Stomach (tissue), 9 donors: ENCODE measurements around the gene CRYBG1. TPM values are rescaled to one million over a fixed set of nuclear protein-coding genes. Genes with fewer than 3 reads are reported as not detected.
A peak's percentile ranks its signal among the peaks of the same experiment; 100 is the strongest.

ENCODE experiments used
- DNase-seq, 2 donors: peaks; one replicate each; pipeline versions ENCODE4 v3.0.0 to v3.0.0-alpha.2; 2013 to 2019
- H3K27ac ChIP-seq, 5 donors: fragments of 200-600 bp in 4 of 5; sonication (generic) in 4 of 5; one replicate each; pipeline ENCODE4 v1.5.1; 2013 to 2019; ENCODE audit warnings: mild to moderate bottlenecking in 1 of 5, moderate library complexity in 1 of 5
- H3K27me3 ChIP-seq, 3 donors: fragments of 200-600 bp; sonication (generic); one replicate each; pipeline ENCODE4 v1.5.1; 2017 to 2019; ENCODE audit warnings: mixed run types in 1 of 3
- H3K36me3 ChIP-seq, 4 donors: fragments of 200-600 bp; sonication (generic); 1 replicate in 3 of 4; 2 replicates in 1 of 4; pipeline ENCODE4 v1.5.1; 2016 to 2019
- H3K4me1 ChIP-seq, 4 donors: fragments of 200-600 bp; sonication (generic); one replicate each; pipeline ENCODE4 v1.5.1; 2016 to 2019
- H3K4me3 ChIP-seq, 4 donors: fragments of 200-600 bp; sonication (generic) in 3 of 4; one replicate each; pipeline ENCODE4 v1.5.1; 2016 to 2019; ENCODE audit warnings: mild to moderate bottlenecking in 1 of 4
- H3K9me3 ChIP-seq, 4 donors: fragments of 200-600 bp; sonication (generic); one replicate each; pipeline ENCODE4 v1.5.1; 2016 to 2019
- EP300 ChIP-seq: sonication (generic); formaldehyde crosslinking; IDR thresholded peaks from one replicate; pipeline ENCODE4 v1.6.1; 2017; ENCODE audit warnings: antibody characterized with exemption
- POLR2A ChIP-seq, 4 donors: fragments of 450-650 bp; IDR thresholded peaks; one replicate each; pipeline ENCODE4 v1.6.1; 2016; ENCODE audit warnings: antibody characterized with exemption in 4 of 4, control low read depth in 2 of 4, mild to moderate bottlenecking in 1 of 4, moderate library complexity in 1 of 4
- POLR2AphosphoS5 ChIP-seq, 3 donors: sonication (generic); formaldehyde crosslinking; IDR thresholded peaks; one replicate each; pipeline ENCODE4 v1.6.1; 2016; ENCODE audit warnings: antibody characterized with exemption in 3 of 3
- WGBS, 5 donors: extraction: QIAGEN DNeasy Blood & Tissue Kit in 3 of 5; methylation state at CpG; one replicate each; pipeline versions ENCODE4 v1.1.5 to v1.1.7; 2013 to 2018; 5-methylcytosine and 5-hydroxymethylcytosine counted together
- intact Hi-C: fragments of 100-400 bp; cut with DNase I; formaldehyde crosslinking; loops from one replicate; pipeline ENCODE4 v1.15.1; 2023; ENCODE audit warnings: low total_unique reads
- polyA plus RNA-seq, 3 donors: library from polyadenylated mRNA; stranded (reverse); fragments of 200-250 nt; gene quantifications; one replicate each; pipeline ENCODE4 v1.2.3, GENCODE V29; 2013
- total RNA-seq, 5 donors: library from RNA; depleted of rRNA; stranded (reverse); fragments of >200 nt; gene quantifications; one replicate each; pipeline versions ENCODE4 v1.1.0 to v1.2.3, GENCODE V29; 2014 to 2016
- TF ChIP-seq, protein P1 (sequence below), 7 experiments: fragments of 450-650 bp in 4 of 7; fragments of 200-600 bp in 3 of 7; sonication (generic) in 3 of 7; IDR thresholded peaks; one replicate each; pipeline ENCODE4 v1.5.1; 2016 to 2019; ENCODE audit warnings: antibody characterized with exemption in 7 of 7, control low read depth in 2 of 7, mild to moderate bottlenecking in 1 of 7
- donor health status: healthy with polysubstance abuse.
- donor health status: Bipolar disorder and iron deficiency.
- donor health status: healthy.

Gene CRYBG1
- total and polyA plus RNA-seq, 8 donors, result 0.45 to 47.2 (median 9.9) TPM

DNA sequence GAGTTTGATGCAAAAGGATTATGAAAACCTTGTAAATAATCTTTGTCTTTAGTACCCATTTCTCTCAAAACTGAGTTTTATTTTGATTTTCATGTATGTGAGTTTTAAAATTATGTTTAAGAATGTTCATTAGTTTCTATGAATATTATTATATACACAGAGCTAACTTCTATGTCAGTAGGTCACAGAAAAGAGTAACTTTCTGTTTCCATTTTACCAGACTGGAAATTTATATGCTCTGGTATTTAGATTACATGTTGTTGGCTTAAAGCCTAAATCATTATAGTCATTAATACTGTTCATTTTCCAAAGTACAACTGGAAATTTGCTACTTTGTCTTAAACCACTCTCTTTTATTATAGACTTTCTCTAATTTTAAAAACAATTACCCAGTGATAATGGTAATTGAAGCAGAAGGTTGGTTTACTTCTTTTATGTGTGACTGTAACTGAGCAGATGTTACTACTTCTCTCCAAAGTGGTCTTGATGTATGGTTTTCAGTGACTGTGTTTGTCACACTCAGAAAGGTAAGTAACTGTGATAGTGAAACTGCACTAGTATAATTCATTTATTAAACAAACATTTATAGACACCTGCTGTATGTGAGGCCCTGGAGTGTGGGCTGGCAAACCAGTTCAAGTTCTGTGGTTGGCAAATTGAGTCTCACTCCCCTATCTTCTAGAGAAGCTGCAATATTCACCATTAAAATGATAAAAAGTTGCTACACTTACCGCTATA is 13.2 kb downstream of the CRYBG1 start:
- intact Hi-C loops, result no loop called here
- Histone ChIP-seq H3K4me3 (no peak overlapping the region), H3K9me3 (no peaks in the 10 kb centered on the region), H3K4me1 (no peaks in the 10 kb centered on the region), H3K27me3 (no peaks in the 10 kb centered on the region), H3K36me3 (no peaks in the 10 kb centered on the region), H3K27ac (no peak overlapping the region)
- TF ChIP-seq EP300 (no peak), POLR2A (IDR thresholded peaks at IDR 0.05) (no peak), POLR2AphosphoS5 (IDR thresholded peaks at IDR 0.05) (no peak)
- TF ChIP-seq, protein P1, sequence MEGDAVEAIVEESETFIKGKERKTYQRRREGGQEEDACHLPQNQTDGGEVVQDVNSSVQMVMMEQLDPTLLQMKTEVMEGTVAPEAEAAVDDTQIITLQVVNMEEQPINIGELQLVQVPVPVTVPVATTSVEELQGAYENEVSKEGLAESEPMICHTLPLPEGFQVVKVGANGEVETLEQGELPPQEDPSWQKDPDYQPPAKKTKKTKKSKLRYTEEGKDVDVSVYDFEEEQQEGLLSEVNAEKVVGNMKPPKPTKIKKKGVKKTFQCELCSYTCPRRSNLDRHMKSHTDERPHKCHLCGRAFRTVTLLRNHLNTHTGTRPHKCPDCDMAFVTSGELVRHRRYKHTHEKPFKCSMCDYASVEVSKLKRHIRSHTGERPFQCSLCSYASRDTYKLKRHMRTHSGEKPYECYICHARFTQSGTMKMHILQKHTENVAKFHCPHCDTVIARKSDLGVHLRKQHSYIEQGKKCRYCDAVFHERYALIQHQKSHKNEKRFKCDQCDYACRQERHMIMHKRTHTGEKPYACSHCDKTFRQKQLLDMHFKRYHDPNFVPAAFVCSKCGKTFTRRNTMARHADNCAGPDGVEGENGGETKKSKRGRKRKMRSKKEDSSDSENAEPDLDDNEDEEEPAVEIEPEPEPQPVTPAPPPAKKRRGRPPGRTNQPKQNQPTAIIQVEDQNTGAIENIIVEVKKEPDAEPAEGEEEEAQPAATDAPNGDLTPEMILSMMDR (IDR thresholded peaks at IDR 0.05), result no peak
- 83 to 98% (median 95%) methylated on average over 1 of the region's 1 CpG for WGBS, 5 donors
- DNase-seq, result no peak

- intact Hi-C loops, result no loop called here
- DNase-seq, result peak in 1 of 2 donors; percentile 20
- H3K9me3 ChIP-seq, result no peaks in the 10 kb centered on the region
- no peaks in the 10 kb centered on the region for H3K4me1 ChIP-seq
- TF ChIP-seq, protein P1 (IDR thresholded peaks at IDR 0.05), result no peak
- TF ChIP-seq POLR2A (IDR thresholded peaks at IDR 0.05), result no peak
- TF ChIP-seq POLR2AphosphoS5 (IDR thresholded peaks at IDR 0.05), result no peak
- TF ChIP-seq EP300, result no peak
- H3K27me3 ChIP-seq, result no peaks in the 10 kb centered on the region
- no peak overlapping the region for H3K4me3 ChIP-seq
- WGBS, 5 donors, result 18 to 34% (median 25%) methylated on average over 5 of the region's 5 CpGs
- no peak overlapping the region for H3K27ac ChIP-seq
- H3K36me3 ChIP-seq, result no peaks in the 10 kb centered on the region
Observed at GRCh38 chr6:106377061-106377540, 16.6 kb downstream of the CRYBG1 start.

GRCh38 chr6:106379951-106380350 is 19.4 kb downstream of the CRYBG1 start:
- TF ChIP-seq POLR2AphosphoS5 (IDR thresholded peaks at IDR 0.05), result no peak
- TF ChIP-seq EP300, result no peak
- no peak for TF ChIP-seq POLR2A (IDR thresholded peaks at IDR 0.05)
- TF ChIP-seq, protein P1 (IDR thresholded peaks at IDR 0.05), result no peak
- no peak overlapping the region for H3K4me3 ChIP-seq
- WGBS, 5 donors, result 43 to 93% (median 92%) methylated on average over 1 of the region's 1 CpG
- H3K9me3 ChIP-seq, result no peaks in the 10 kb centered on the region
- H3K4me1 ChIP-seq, result no peaks in the 10 kb centered on the region
- intact Hi-C loops, result no loop called here
- DNase-seq, result no peak
- no peaks in the 10 kb centered on the region for H3K36me3 ChIP-seq
- H3K27me3 ChIP-seq, result no peaks in the 10 kb centered on the region
- no peak overlapping the region for H3K27ac ChIP-seq

- no peak for DNase-seq
- Histone ChIP-seq H3K9me3 (no peaks in the 10 kb centered on the region), H3K4me1 (no peaks in the 10 kb centered on the region), H3K36me3 (no peaks in the 10 kb centered on the region), H3K27ac (no peak overlapping the region), H3K4me3 (no peak overlapping the region), H3K27me3 (no peaks in the 10 kb centered on the region)
- TF ChIP-seq EP300, result no peak
- TF ChIP-seq, protein P1 (IDR thresholded peaks at IDR 0.05), result no peak
- no peak for TF ChIP-seq POLR2A (IDR thresholded peaks at IDR 0.05)
- no peak for TF ChIP-seq POLR2AphosphoS5 (IDR thresholded peaks at IDR 0.05)
- WGBS, 5 donors, result 28 to 78% (median 72%) methylated on average over 1 of the region's 1 CpG
- intact Hi-C loops, result no loop called here
Observed at GRCh38 chr6:106380407-106380806, 19.9 kb downstream of the CRYBG1 start.
